ENCODE results near the gene ZNF770.

ZNF770 gene, protein sequence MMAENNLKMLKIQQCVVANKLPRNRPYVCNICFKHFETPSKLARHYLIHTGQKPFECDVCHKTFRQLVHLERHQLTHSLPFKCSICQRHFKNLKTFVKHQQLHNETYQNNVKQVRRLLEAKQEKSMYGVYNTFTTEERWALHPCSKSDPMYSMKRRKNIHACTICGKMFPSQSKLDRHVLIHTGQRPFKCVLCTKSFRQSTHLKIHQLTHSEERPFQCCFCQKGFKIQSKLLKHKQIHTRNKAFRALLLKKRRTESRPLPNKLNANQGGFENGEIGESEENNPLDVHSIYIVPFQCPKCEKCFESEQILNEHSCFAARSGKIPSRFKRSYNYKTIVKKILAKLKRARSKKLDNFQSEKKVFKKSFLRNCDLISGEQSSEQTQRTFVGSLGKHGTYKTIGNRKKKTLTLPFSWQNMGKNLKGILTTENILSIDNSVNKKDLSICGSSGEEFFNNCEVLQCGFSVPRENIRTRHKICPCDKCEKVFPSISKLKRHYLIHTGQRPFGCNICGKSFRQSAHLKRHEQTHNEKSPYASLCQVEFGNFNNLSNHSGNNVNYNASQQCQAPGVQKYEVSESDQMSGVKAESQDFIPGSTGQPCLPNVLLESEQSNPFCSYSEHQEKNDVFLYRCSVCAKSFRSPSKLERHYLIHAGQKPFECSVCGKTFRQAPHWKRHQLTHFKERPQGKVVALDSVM

DNA sequence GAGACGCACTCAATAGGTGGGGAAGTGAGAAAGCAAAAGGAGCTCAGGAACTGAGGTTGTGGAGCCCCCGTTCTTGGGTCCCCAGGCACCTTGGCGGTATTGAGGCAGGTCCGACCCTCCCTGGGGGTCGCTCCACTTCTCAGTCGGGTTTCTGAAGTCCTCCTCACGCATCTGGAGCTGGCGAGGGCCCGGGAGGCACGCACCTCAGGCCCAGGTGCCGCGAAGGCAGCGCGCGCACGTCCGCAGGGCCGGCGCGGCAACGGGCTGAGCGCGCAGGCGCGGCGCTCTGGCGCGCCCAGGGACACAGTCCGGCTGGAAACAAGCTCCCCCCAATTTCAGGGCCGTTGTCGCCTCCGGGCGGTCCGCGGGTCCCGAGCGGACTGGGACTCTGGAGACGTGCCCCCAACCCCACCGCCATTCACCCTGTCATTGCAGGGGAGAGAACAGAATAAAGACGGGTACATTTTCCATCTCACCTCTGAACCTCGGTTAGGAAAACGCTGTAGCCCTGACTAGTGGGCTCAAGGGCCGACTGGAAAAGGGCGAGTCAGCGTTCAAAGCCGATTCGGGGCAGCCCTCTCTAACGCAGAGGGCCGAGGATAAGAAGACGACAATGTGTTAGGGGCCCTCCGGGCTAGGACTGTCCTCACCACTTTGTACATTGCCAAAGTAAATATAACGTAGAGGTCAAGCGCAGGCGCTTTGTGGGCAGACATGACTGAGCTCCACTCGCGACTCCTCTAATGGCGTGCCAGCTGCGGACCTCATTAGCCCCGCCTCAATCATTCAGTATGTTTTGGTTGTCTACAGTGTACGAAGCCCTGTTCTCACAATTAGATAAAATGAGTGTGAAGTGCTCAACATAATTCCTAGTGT, at the start of gene ZNF770:
Gene ZNF770 (minus strand): TSS at position 261 of the 876 bp plus-strand sequence. CDS start 4,853 bp downstream, outside the sequence.
- peak; percentile 37 for DNase-seq

DNA sequence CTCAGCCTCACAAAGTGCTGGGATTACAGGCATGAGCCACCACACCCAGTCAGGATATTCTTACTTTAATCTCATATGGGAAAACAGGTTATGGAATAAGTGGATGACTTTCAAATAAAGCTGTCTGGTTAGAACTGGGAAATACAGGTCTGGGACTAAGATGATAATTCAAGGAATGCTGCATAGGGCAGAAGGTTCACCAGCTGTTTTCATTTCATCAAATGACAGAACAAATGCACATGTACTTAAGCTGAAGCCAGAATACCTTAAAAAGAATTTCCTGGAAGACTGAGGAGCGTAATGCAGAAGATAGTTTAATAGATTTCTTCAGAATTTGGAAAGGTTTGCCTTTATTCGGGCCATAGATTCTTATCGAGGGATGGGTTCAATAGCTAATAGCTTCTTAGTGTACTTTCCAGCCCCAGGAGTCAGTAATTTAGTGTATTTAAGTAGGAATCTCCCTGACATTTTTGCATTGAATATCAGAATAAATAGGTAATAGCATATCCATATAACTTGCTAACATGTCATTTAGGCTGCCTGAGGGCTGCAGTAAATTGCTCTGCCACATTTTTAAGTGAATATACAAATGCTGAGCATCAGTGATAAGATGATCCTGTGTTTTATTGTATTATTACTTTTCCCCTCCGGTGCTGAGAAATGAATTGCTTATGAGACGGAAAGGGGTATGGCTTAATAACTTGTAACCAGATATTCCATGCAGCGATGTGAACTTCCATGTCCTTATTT, 40.3 kb upstream of the ZNF770 start:
- DNase-seq = no peak

DNA sequence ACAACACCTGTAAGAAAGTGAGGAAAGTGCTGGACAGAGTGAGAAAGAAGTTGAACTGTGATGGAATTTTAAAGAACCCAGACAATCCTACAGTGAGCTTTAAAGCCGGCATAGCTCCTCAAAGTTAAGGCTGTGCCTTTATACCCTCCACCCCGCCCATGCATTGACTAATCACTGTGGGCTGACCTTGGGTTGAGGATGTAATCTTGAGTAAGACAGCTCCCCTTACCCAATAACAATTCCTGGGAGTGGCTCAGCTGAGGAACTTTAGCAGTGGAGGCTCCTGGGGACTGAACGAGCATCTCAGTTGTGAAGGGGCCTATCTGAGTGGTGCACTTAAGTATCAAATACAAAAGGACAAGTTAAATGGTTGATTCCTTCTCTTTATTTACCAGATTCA, 35.7 kb upstream of the ZNF770 start:
- DNase-seq = no peak

DNA sequence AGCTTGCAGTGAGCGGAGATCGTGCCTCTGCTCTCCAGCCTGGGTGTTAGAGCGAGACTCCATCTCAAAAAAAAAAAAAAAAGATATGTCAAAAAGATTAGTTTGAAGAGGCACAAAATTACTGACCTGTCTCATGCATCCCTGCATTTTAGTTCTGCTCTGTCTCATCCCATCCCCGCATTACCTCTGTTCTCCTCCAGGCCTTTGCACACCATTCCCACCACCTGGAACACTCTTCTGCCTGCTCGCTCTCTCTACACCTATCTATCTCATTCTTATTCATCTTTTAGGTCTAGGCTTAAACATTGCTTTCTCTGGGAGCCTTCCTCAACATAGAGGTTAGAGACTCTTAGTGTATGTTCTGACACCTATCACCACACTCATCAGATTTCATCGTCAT, 32.9 kb upstream of the ZNF770 start:
- no peak for DNase-seq

DNA sequence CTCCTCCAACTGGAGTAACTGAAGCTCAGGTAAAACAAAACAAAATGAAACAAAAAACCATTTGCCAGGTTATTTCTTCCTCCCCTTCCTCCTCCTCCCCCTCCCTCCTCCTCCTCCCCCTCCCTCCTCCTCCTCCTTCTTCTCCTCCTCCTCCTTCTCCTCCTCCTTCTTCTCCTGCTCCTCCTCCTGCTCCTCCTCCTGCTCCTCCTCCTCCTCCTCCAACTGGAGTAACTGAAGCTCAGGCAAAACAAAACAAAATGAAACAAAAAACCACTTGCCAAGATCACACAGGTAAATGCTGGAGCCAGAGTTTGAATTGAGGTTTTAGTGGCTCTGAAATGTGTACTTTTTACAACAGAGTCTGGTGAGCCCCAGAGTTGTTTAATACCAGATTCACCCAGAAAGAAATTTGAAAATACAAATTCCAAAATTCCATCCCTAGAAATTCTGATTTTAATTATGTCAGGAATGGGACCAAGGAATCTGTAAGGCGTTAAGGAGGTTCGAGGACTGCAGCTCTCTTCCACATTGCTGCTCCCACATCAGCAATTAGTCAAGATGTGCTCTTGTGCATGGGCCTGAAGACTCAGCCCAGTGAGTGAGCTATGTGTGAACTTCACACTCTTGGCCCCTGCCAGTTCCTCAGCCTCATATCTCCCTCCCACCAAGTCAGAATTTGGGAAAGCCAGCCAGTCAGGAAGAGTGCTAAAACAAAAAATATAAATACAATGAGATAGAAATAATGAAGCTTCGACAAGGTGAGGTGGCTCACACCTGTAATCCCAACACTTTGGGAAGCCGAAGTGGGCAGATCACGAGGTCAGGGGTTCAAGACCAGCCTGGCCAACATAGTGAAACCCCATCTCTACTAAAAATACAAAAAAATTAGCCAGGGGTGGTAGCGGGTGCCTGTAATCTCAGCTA, 31.6 kb upstream of the ZNF770 start:
- no peak for DNase-seq

DNA sequence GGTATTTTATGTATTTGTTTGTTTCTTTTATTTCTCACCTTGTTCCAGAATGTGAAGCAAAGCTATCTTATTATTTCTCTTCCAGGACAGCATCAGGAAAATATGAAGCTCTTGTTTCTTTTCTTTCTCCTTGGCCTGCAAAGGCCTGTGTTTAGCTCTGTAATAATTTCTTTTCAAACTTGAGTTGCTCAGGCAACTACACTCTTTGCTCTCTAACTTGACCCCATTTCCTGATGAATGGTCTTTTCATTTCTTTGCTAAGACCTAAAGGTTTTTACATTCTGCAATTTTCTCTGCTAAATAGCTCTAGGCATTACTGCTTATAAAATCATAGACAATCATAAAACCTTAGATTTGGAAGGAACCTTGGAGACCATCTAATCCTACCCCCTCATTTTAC, 26.2 kb upstream of the ZNF770 start:
- DNase-seq = no peak

DNA sequence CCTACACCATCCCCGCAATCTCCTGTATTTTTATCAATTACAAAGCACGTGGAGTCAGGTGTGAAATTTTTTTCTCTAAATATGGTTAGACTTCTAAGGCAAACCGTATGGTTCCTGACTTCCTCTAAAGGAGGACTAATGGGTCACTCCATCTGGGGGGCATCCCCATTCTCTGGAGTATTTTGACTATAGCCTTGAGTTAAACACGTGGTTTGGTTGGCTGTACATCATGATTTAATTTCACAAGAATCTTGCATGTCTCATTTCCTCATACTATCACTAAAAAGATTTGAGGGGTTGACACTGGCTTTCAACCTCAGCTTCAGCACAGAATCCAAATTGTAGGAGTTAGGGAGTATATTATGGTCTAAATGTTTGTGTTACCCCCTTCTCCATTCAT, 25.3 kb upstream of the ZNF770 start:
- DNase-seq = no peak

DNA sequence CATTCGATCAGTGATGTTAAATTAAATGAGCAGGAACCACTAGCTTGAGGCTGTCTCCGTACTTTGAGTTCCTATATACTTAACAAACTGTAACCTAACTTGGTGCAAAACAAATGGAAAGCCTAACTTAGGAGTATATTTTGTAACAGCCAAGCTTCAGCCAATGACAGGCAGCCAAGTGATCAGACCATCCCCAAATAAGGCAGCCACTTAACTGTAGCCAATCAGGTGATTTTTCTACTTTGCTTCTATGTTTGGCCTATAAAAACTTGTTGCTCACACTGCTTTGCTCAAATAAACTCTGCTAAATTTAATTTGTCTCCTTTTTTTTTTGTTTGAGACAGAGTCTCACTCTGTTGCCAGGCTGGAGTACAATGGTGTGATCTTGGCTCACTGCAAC, 19.3 kb upstream of the ZNF770 start:
- no peak for DNase-seq

DNA sequence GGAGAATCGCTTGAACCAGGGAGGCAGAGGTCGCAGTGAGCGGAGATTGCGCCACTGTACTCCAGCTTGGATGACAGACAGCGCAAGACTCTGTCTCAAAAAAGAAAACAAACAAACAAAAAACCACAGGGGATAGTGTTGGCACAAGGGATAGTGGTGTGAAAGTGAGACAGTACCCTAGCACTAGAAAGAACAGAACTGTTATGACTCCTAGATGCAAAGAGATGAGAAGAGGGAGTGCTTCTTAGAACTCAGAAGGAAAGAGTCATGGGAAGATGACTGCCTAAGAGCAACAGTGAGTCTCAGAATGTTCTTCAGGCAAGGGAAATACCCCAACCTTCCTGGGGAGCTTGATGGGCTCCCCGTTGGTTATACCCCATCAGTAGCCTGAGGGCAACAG, 17.8 kb upstream of the ZNF770 start:
- no peak for DNase-seq

DNA sequence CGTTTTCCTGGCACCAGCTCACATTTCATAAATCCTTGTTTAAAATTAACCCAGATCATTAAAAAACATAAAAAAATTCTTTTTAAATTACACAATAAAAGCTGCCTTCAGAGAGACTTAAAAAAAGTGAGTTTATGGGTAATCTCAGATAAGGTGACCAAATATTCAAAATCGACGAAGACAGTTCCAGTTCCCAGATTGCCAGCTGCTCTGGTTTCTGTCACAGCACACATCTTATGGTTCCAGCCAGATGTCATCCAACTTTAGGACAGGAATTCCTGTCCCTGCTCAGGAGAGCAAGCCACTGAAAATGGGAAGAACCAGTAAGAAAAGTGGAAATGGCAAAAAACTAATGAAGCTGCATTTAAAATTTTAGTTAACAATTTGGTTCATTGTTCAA, 15.8 kb upstream of the ZNF770 start:
- no peak for DNase-seq

DNA sequence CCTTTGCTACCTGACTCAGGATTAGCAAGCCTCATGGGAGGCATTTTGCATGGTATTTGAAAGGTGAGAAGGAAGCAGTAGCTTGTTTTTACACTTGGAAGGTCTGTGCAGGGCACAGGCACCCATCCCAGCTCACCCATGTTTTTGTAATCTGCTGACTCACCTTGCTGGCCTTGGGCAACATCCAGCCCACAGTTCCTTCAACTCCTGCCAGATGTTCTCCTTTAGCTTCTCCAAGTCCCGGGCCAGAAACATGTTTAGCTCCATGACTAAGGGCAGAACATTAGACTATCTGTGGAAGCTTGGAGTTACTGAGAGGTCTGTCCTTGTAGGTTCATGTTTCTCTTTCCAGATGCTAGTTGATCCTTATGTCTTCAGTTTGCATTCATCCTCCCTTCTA, 12.4 kb upstream of the ZNF770 start:
- DNase-seq = no peak

DNA sequence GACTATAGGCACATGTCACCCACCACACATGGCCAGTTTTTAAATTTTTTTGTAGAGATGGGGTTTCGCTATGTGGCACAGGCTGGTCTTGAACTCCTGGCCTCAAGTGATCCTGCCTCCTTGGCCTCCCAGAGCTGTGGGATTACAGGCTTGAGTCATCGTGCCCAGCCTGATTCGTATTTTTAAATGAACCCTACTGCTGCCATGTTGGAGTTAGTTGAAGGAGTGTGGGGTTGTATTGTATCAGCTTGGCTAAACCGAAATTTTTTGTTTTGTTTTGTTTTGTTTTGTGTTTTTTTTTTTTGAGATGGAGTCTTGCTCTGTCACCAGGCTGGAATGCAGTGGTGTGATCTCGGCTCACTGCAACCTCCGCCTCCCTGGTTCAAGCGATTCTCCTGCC, 11.8 kb upstream of the ZNF770 start:
- no peak for DNase-seq

DNA sequence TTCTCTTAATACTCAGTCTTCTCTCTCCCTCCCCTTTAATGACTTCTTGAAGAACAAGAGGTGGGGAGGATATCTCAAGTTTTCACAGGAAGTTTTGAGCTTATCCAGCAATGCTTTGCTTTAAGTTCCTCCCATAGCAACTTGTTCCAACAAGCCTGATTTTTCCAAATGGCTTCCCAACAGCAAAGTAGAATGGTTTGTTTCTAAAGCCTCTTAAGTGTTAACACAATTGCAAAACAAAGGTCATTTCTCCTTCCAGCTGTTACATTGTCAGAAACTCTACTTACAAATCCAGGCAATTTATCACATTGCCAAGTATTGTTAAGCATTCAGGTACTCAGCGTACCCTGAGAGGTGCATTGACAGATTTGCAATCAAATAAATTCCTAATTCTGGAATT, 6.8 kb upstream of the ZNF770 start:
- no peak for DNase-seq

DNA sequence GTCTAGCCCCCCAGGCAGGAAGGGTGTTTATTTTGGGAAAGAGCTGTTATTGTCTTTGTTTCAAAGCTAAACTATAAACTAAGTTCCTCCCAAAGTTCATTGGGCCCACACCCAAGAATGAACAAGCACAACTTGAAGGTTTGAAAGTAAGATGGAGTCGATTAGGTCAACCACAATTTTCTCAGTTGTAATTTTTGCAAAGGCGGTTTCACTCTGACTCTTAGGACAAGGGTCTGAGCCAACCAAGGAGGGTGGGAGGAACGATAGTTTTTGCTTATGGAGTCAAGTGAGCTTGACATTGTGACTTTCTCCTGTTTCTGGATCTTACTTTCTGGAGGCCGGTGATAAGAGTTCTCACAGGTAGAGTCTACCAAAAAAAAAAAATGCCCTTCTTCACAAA, 5.8 kb upstream of the ZNF770 start:
- no peak for DNase-seq

DNA sequence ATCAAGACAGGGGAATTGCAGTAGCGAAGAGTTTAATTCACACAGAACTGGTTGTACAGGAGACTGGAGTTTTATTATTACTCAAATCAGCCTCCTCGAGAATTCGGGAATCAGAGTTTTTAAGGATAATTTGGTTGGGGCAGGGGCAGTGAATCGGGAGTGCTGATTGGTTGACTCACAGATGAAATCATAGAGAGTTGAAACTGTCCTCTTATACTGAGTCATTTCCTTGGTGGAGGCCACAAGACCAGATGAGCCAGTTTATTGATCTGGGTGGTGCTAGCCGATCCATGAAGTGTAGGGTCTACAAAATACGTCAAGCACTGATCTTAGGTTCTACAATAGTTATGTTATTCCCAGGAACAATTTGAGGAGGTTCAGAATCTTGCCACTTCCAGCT, 5.3 kb upstream of the ZNF770 start:
- DNase-seq = no peak

DNA sequence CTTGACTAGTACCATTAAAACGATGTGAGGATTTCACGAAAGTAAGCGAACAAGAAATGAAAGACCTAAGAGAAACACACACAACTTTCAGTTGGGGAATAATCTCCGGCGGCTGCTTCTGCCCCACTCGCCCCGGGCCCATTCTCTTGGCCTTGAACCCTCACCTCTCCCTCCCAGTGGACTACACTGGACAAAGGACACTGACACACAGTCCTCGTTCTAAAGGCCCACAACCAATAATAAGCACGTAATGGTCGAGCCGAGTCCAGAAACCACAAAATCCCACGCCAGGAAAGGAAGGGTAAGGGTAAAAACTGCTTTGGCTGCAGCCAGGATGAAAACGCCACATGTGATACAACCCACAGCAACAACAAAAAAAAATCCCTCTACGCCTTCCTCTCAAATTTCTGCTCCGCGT, 469 bp downstream of the ZNF770 start:
- DNase-seq = no peak

DNA sequence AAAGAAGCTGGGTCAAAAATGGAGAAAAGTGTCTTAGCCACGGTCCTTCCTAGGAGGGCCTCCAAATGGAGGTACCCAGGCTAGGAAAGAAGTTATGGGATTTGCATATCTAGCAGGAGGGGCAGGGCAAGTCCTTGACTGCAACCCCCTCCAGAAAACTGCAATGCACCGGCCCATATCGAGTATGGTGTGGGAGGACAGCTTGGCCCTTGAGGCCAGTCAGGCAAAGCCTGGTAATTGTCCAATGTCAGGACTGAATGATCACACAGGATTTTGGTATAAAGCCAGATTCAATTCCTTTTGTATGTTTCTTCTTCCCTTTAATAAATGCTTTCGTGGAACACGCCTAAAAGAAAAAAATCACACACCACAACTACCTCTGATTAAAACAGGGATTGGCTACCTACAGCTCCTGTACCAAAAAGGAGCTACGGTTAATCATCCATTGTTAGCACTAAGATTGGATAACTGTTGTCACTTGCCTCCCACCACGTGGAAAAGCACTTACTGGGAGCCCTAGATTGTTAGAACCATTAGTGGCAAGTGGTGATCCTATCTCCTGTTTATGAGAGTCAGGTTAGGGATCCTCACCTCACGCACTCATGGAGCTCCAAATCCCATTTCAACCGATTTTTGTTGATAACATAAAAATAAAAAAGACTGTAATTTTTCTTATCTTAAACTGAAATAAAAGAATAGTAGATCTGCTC, 1.2 kb downstream of the ZNF770 start:
- DNase-seq = no peak

DNA sequence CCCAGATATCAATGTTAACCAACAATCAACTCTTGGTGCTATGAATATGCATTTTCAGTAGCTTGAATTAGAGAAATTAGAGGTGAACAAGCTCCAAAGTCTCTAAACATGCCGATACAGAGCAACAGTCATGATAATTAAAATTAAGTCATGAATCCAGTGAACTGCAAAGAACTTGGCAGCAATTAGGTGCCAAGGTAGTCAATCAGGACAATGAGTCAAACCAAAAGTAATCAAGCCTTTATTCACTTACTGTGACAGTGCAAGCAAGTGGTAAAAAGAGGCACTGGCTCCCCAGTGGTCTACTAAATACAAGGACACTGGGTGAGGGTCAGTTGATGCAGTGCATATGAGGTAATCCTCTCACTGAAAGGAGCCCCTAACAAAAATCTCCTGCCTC, 1.8 kb downstream of the ZNF770 start:
- DNase-seq = no peak

DNA sequence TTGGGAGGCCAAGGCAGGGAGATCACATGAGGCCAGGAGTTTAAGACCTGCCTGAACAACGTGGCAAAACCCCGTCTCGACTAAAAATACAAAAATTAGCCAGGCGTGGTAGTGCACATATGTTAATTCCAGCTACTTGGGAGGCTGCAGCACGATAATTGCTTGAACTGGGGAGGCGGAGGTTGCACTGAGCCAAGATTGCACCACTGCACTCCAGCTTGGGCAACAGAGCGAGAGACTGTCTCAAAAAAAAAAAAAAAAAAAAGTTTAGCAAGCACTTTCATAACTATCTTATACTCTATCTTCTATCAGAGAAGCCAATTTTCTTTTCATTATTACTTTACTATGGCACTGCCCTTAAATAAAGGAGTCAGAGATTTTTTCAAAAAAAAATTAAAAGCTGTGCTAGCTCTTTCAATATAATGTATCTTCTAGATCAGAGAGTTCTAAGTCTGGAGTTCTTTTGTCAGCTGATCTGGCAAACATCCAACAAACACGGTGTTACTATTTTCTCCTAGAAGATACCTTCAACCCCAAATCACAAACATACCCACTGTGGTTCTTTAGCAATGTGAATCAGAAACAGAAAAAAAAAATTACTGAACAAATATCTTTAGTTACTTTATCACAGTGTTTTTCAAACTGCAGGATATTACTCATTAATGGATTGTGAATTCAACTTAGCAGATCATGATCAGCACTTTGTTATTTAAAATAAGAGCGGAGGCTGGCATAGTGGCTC, 3.0 kb downstream of the ZNF770 start:
- DNase-seq = no peak

DNA sequence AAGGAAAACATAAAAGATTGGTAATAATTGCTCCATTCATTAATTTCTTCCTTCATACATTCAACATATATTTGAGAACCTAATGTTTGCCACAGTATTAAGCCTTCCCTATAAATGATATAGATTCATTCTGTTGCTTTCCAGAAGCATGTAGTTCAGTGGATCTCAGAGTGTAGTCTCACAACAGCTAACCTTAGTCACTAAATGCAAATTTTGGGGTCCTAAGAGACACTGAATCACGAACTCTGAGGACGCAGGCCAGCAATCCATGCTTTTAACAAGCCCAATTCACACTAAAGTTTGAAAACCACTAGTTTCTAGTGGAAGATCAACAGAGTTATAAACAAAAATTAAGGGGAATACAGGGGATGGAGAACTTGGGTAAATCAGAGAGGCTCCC, 11.3 kb downstream of the ZNF770 start:
- no peak for DNase-seq
